Endothelial cell of umbilical vein (primary cell): ENCODE data around the gene PLEKHG4. TPM values are rescaled to one million over a fixed set of nuclear protein-coding genes. Genes with fewer than 3 reads are reported as not detected.

Experiments
- BruUV-seq: library from RNA; stranded (reverse); fragments of 400-500 nt; replicated peaks from 2 replicates; lab custom pipeline; 2021; lab: Mats Ljungman, UMichigan
- CTCF ChIA-PET: fragments of 300-600, 350-600 bp; sonication (Branson Sonifier 250); formaldehyde crosslinking; loops from one replicate; lab custom pipeline; 2021; ENCODE audit warnings: antibody characterized with exemption, inconsistent platforms; lab: Charles Lee
- POLR2A ChIA-PET: fragments of 300-600, 350-600 bp; sonication (Branson Sonifier 250); formaldehyde crosslinking; loops from one replicate; lab custom pipeline; 2021; ENCODE audit warnings: antibody characterized with exemption, inconsistent platforms; lab: Charles Lee
- DNase-seq: peaks from one replicate; pipeline ENCODE4 v3.0.0-alpha.2; 2011; ENCODE audit warnings: low read depth, low spot score
- FAIRE-seq: peaks from 2 replicates; lab custom pipeline; 2011; peaks lifted over from hg19 to GRCh38; lab: Jason Lieb, UNC
- H2AFZ ChIP-seq: 2 replicates; pipeline ENCODE4 v1.6.0; 2012; ENCODE audit warnings: low read depth, low read length, control low read depth, inconsistent platforms
- H3K27ac ChIP-seq: 2 replicates; pipeline ENCODE4 v1.5.1; 2011; ENCODE audit warnings: low read depth, mild to moderate bottlenecking, control low read depth, low read length, moderate library complexity; ENCODE audit not compliant: insufficient read depth
- H3K27me3 ChIP-seq, 2 experiments: 2 replicates each; pipeline versions ENCODE4 v1.6.0 to v1.6.1; 2011; ENCODE audit warnings: low read length in 2 of 2, mixed read lengths in 1 of 2; ENCODE audit not compliant: control insufficient read depth in 2 of 2, insufficient read depth in 2 of 2
- H3K36me3 ChIP-seq, 2 experiments: 2 replicates in 1 of 2; 3 replicates in 1 of 2; pipeline ENCODE4 v1.5.1; 2011; ENCODE audit warnings: low read length in 2 of 2, mild to moderate bottlenecking in 1 of 2, moderate library complexity in 1 of 2; ENCODE audit not compliant: control insufficient read depth in 2 of 2, insufficient read depth in 2 of 2; ENCODE audit errors: extremely low read depth in 1 of 2
- H3K4me1 ChIP-seq: 3 replicates; pipeline ENCODE4 v1.5.1; 2011; ENCODE audit warnings: mild to moderate bottlenecking, low read length; ENCODE audit not compliant: control insufficient read depth, insufficient read depth; ENCODE audit errors: extremely low read depth
- H3K4me2 ChIP-seq: 2 replicates; pipeline ENCODE4 v1.6.1; 2011; ENCODE audit warnings: low read length, control low read depth, mixed read lengths; ENCODE audit not compliant: insufficient read depth
- H3K4me3 ChIP-seq, 3 experiments: fragments of 200-600 bp in 1 of 3; sonication (generic), shearing (Covaris generic) in 1 of 3; replicated peaks in 1 of 3; 2 replicates each; pipeline ENCODE4 v1.5.1; 2011 to 2016; ENCODE audit warnings: control low read depth in 3 of 3, low read length in 3 of 3, mild to moderate bottlenecking in 2 of 3, inconsistent platforms in 1 of 3, low read depth in 1 of 3, moderate library complexity in 1 of 3; ENCODE audit not compliant: insufficient read depth in 1 of 3
- H3K79me2 ChIP-seq: 2 replicates; pipeline ENCODE4 v1.6.0; 2012; ENCODE audit warnings: low read length, inconsistent platforms; ENCODE audit not compliant: control insufficient read depth, insufficient read depth
- H3K9ac ChIP-seq: replicated peaks from 2 replicates; pipeline ENCODE3; 2011; ENCODE audit warnings: low read length, control low read depth; ENCODE audit not compliant: insufficient read depth; ENCODE audit errors: extremely low read depth
- H3K9me1 ChIP-seq: replicated peaks from 3 replicates; pipeline ENCODE4 v1.6.0; 2011; ENCODE audit warnings: mild to moderate bottlenecking, low read length; ENCODE audit not compliant: control insufficient read depth, insufficient read depth; ENCODE audit errors: extremely low read depth
- H3K9me3 ChIP-seq: replicated peaks from 2 replicates; pipeline ENCODE4 v1.5.1; 2012; ENCODE audit warnings: low read length, inconsistent platforms; ENCODE audit not compliant: control insufficient read depth, insufficient read depth
- H4K20me1 ChIP-seq: replicated peaks from 2 replicates; pipeline ENCODE3; 2011; ENCODE audit warnings: mild to moderate bottlenecking, low read length; ENCODE audit not compliant: control insufficient read depth, insufficient read depth; ENCODE audit errors: extremely low read depth
- JUN ChIP-seq: IDR thresholded peaks from 2 replicates; pipeline ENCODE4 v1.6.1; 2011; ENCODE audit warnings: borderline replicate concordance, low read depth; ENCODE audit not compliant: insufficient read length, insufficient read depth
- MYC ChIP-seq: IDR thresholded peaks from one replicate; pipeline ENCODE4 v1.6.1; 2011; ENCODE audit warnings: mild to moderate bottlenecking, low read depth, low read length
- POLR2A ChIP-seq: IDR thresholded peaks from 2 replicates; pipeline ENCODE4 v1.6.1; 2012; ENCODE audit warnings: low read depth, mild to moderate bottlenecking, control low read depth, low read length
- POLR2AphosphoS5 ChIP-seq: IDR thresholded peaks from 2 replicates; pipeline ENCODE4 v1.6.1; 2012; ENCODE audit warnings: low read depth, mild to moderate bottlenecking, control low read depth, low read length, moderate library complexity; ENCODE audit not compliant: insufficient read depth
- dilution Hi-C: fragments of 300-500 bp; cut with MboI; formaldehyde crosslinking; loops from one replicate; pipeline ENCODE4 v1.15.0; 2019; ENCODE audit warnings: low sequenced_read_pairs; ENCODE audit not compliant: extremely low pct_ligation_motif_present
- intact Hi-C: fragments of 100-400 bp; cut with micrococcal nuclease; formaldehyde crosslinking; loops from one replicate; pipeline ENCODE4 v1.10.0; 2022
- polyA plus RNA-seq, 4 experiments: library from polyadenylated mRNA; depleted of rRNA in 3 of 4; stranded (reverse) in 3 of 4; unstranded in 1 of 4; fragments of >200 nt; gene quantifications; 2 replicates each; pipeline versions ENCODE4 v1.2.1 to v1.2.3, GENCODE V29; 2011 to 2012; ENCODE audit warnings: missing spikeins in 1 of 4
- total RNA-seq: library from RNA; stranded (reverse); gene quantifications from 2 replicates; pipeline ENCODE4 v1.2.3, GENCODE V29; 2021
- TF ChIP-seq, protein P1 (sequence below), 2 donors: IDR thresholded peaks; 1 replicate in 1 of 2; 2 replicates in 1 of 2; pipeline ENCODE4 v1.5.1; 2011; ENCODE audit warnings: low read length in 2 of 2, mild to moderate bottlenecking in 2 of 2, moderate library complexity in 2 of 2, control low read depth in 1 of 2, inconsistent platforms in 1 of 2, low read depth in 1 of 2; ENCODE audit not compliant: insufficient read depth in 1 of 2; ENCODE audit errors: extremely low read depth in 1 of 2
- TF ChIP-seq, protein P2 (sequence below): IDR thresholded peaks from 2 replicates; pipeline ENCODE4 v1.6.1; 2011; ENCODE audit not compliant: insufficient read depth, insufficient read length

The PLEKHG4 gene
- total and polyA plus RNA-seq, 2 donors (not counting 3 experiments of a cell fraction or from before 2014, with no cell fraction given): 26.6 to 34.8 TPM

DNA sequence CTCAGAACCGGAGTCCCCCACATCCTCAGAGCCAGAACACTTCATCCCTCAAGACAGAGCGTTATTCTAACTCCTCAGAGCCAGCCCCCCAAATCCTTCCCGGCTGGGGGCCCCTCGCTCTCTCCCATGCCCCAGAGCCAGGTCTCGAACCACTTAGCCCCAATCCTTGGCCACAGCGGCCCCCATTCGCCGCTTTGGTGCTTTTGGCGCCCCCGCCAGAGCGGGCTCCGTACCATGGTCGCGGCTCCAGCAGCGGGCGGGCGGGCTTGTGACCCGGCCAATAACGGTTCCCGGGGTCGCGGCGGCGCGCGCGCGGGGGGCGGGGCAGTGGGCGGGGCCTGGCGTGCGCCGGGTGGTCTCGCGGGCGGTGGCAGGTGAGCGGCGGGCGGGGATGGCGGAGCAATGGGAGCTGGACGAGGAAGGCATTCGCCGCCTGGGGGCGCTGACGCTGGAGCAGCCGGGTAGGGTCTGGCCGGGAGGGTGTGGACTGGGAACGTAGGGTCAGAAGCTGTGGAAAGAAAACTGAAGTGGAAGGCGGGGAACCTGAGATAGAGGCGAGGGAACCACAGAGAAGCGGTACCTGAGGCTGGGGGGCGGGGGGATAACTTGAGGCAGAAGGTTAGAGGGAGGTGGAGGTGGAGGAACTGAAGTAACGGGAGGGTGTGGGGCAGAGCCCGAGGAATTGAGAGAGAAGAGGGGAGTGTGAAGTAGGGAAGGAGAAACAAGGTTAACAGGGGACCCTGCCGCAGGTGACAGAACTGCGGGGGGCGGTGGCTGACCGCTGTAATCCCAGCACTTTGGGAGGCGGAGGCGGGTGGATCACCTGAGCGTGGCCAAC lies 47.4 kb downstream of the PLEKHG4 start, which contains the start of the genes KCTD19 and LRRC36:
Gene KCTD19 (minus strand): TSS at position 270 of the 838 bp plus-strand sequence. CDS start 34 bp downstream, at position 236.
Gene LRRC36 (plus strand): TSS at position 344 of the 838 bp plus-strand sequence. CDS start 48 bp downstream, at position 392.
- Histone ChIP-seq H3K9me1 (no peaks in the 10 kb centered on the region), H3K36me3 (no peaks in the 10 kb centered on the region), H3K27me3 (peaks cover 10 to 15% of the 10 kb centered on the region in 2 experiments), H3K4me2 (peak within 1 kb of the TSS; percentile 99), H3K79me2 (no peaks in the 10 kb centered on the region), H4K20me1 (no peaks in the 10 kb centered on the region), H3K9ac (peak within 1 kb of the TSS; percentile 84), H3K27ac (peak within 1 kb of the TSS; percentile 61), H2AFZ (peak within 1 kb of the TSS; percentile 100), H3K4me3 (peak within 1 kb of the TSS; percentile 54 to 87 (median 83)), H3K9me3 (no peaks in the 10 kb centered on the region), H3K4me1 (peaks cover 17% of the 10 kb centered on the region)
- dilution Hi-C loops: no loop called here
- ChIA-PET CTCF (interaction anchor here (0.7 to 3.9 kb wide), 31 partner anchors 10 to 187 kb away, joined by 3 to 39 read pairs (median 5); partner anchors contain the start of genes TPPP3 and ZDHHC1), POLR2A (interaction anchor here (0.6 to 0.7 kb wide), 2 partner anchors 13 to 82 kb away, joined by 3 to 8 read pairs; no protein-coding TSS in a partner anchor)
- DNase-seq (peak; percentile 71), FAIRE-seq (peak; percentile 50)
- TF ChIP-seq MYC (no peak), JUN (no peak), POLR2AphosphoS5 (no peak), POLR2A (no peak)
- TF ChIP-seq, protein P1, sequence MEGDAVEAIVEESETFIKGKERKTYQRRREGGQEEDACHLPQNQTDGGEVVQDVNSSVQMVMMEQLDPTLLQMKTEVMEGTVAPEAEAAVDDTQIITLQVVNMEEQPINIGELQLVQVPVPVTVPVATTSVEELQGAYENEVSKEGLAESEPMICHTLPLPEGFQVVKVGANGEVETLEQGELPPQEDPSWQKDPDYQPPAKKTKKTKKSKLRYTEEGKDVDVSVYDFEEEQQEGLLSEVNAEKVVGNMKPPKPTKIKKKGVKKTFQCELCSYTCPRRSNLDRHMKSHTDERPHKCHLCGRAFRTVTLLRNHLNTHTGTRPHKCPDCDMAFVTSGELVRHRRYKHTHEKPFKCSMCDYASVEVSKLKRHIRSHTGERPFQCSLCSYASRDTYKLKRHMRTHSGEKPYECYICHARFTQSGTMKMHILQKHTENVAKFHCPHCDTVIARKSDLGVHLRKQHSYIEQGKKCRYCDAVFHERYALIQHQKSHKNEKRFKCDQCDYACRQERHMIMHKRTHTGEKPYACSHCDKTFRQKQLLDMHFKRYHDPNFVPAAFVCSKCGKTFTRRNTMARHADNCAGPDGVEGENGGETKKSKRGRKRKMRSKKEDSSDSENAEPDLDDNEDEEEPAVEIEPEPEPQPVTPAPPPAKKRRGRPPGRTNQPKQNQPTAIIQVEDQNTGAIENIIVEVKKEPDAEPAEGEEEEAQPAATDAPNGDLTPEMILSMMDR (IDR thresholded peaks at IDR 0.05; ENCODE audit: extremely low read depth in 1 of 2, insufficient read depth in 1 of 2, low read depth in 1 of 2, low read length in 2 of 2): peak; percentile 68 to 76
- TF ChIP-seq, protein P2, sequence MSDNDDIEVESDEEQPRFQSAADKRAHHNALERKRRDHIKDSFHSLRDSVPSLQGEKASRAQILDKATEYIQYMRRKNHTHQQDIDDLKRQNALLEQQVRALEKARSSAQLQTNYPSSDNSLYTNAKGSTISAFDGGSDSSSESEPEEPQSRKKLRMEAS: no peak
- BruUV-seq: no TSS peak
- intact Hi-C loops: loop anchor here (1.0 kb wide), 1 partner anchor 67 kb away; the partner anchor contains the start of gene TPPP3
